SKM-1 (cell line): ENCODE results near the gene TMEM266.
A peak's percentile ranks its signal among the peaks of the same experiment; 100 is the strongest.

Experiments
- DNase-seq: peaks from one replicate; lab custom pipeline; 2025; ENCODE audit not compliant: unreplicated experiment; lab: John Stamatoyannopoulos, UW

Gene TMEM266

GRCh38 chr15:76123031-76123430 lies 63.2 kb downstream of the TMEM266 start:
- DNase-seq, result no peak

DNA sequence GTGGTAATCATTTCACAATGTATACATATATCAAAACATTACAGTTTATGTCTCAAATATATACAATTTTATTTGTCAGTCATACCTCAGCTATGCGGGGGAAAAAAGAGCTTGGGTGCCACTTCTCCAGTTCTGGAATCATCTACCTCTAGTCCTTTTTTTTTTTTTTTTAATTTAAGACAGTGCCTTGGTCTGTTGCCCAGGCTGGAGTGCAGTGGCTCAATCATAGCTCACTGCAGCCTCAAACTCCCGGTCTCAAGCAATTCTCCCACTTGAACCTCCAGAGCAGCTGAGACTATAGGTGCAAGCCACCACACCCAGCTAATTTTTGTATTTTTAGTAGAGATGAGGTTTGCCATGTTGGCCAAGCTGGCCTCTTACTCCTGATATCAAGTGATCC lies 67.4 kb downstream of the TMEM266 start:
- DNase-seq, result no peak

DNA sequence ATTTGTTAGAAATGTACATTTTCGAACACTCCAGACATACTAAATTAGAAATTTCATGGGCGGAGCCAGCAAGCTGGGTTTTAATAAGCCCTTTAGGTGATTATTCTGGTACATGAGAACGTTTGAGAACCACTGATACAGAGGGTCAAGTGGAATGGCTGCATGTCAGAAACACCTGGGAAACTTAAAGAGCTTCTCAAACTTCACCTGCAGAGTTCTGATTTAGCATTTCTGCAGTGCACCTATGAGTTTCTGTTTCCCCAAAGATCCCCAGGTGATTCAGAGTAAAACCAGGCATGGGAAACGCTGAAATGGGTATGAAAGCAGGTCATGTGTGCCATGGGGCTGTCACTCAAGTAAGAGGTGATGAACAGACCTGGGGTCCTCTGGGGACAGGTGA lies 68.1 kb downstream of the TMEM266 start:
- DNase-seq, result no peak

- no peak for DNase-seq
Measured at GRCh38 chr15:76134537-76134936, 74.8 kb downstream of the TMEM266 start.

- no peak for DNase-seq
Measured at GRCh38 chr15:76135516-76135915, 75.7 kb downstream of the TMEM266 start.

- no peak for DNase-seq
Measured at GRCh38 chr15:76138436-76138835, 78.7 kb downstream of the TMEM266 start.

DNA sequence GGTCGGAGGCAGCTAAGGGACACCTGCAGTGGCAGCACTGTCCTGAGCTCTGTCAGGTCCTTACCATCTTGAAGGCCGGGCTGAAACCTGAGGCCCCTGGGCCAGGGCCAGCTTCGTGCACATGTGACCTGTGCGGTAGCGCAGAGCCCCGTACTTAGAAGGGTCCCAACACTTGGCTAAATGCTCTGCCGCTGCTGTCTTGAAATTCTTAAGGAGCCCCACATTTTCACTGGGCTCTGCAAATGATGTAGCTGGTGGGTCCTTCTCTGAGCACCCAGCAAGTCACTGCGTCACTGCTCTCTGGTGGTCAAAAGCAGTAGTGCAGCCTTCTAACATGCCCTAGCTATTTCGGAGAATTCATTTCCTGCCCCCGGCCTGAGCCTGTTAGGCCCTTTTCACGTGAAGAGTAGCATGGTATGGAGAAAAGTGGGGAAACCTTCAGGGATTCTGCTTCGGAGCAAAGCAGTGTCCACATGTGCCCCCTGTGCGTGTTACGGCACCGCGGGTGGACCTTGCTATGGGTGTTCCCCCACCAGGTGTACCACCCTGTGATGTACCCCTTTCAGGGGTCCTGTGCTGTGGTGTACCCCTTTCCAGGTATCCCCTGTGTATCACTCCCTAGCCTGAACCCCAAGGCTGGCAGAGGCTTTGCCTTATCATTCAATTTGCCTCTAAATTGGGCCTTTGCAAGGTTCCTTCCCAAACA lies 79.7 kb downstream of the TMEM266 start:
- peak; percentile 51 for DNase-seq

- no peak for DNase-seq
Measured at GRCh38 chr15:76140074-76140464, 80.3 kb downstream of the TMEM266 start.

GRCh38 chr15:76146812-76147211 lies 87.0 kb downstream of the TMEM266 start:
- no peak for DNase-seq

GRCh38 chr15:76147906-76148570 lies 88.3 kb downstream of the TMEM266 start:
- DNase-seq, result no peak

GRCh38 chr15:76149291-76149915 lies 89.6 kb downstream of the TMEM266 start:
- no peak for DNase-seq

GRCh38 chr15:76150513-76150912 lies 90.7 kb downstream of the TMEM266 start:
- peak; percentile 67 for DNase-seq

DNA sequence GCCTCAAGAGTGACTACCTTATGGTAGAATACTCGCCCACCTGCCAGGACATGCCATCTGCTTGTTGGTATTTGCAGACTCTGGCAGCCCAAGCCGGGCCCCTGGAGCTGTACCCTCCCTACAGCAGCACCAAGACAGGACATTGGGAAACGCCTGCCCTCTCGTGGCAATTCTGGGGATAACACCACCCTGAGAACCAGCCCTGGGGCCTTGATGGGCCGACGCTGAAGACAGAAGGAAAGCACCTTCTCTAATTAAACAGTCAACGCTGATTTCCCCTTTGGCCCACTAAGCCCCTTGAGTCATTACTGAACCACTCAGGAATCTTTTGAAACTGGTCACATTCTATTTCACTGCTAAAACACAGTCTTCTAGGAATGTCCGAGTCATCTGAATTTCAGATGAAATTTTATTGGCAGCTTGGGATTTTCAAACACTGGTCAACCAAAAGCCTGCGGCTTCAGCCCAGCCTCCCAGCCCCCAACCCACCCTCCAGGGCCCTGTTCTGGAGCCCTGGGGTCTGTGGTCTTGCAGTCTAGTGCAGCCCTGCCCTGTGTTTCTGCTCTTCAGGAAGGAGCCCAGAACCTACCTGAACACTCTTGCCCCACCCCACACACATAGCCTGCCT lies 91.3 kb downstream of the TMEM266 start:
- DNase-seq, result peak; percentile 50

DNA sequence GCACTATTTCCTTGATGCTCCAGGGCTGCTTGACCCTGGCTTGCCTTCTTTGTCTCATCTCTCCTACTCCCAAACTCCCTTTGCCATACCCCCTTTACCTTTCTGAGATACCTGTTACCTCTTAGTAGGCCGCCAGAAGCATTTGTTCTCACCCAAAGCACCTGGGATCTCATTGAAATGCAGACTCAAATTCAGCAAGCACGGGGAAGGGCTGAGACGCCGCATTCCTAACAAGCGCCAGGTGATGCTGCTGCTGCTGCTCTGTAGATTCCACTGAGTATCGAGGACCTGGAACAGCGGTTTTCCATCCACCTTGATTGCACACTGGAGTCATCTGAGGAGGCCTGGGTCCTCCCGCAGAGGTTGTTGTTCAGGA lies 91.8 kb downstream of the TMEM266 start:
- DNase-seq, result no peak

DNA sequence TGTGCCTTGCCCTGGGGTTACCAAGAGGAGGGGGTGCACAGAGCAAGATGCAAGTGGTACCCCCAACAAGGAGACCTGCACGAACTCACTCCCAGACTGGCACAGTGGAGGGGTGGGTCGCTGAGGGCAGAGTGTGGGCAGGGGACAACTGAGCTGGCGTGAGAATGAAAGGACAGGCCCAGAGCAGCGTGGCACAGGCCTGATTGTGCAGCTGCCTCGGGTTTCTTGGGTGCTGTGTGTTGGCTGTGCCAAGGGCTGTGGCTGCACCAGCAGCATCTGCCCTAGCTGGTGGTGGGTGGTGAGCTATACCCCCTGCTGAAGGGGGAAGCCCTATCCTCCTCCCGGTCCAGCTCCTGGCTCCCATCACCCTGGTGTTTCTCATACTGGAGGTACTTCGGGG lies 92.4 kb downstream of the TMEM266 start:
- DNase-seq, result no peak

DNA sequence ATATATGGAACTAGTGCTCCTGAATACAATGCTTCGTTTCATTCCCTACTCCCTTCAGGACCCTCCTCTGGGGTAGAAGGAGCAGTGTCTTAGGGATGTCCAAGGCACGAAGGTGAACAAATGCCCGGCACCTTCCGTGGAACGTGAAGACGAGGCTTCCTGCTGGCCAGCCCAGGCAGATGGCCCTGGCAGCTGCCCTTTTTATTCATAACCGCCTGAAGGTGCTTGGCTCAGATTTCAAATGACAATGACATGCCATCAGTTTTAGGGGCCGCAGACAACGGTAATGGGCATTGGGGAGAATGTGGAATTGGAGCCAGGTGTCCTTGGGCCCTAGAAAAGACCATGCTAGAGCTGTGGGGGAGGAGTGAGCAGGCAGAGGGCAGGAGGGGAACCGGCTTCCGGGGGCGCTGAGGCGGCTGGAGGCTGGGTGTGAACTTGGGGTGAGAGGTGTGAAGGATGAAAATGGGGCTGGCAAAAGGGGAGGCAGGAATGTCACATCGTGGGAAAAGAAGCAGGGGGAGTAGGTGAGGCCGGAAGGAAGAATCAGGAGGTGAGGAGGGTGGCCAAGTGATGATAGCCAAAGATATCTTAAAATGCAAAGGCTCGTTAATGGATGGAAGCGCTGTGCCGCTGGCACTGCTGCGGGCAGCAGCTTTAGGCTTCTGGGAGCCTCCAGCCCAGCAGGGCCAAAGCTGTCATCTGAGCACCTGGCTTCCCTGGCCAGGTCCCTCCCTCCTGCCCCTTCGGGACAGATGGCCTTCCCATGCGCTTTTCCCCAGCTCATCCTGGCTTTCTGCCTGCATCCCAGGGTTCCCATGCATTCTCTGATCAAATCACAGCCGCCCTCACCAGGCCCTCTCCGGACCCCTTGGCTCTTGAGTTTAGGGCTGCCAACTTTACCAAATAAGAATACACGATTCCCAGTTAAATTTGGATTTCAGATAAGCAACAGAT lies 93.7 kb downstream of the TMEM266 start:
- no peak for DNase-seq

GRCh38 chr15:76155731-76156130 lies 95.9 kb downstream of the TMEM266 start:
- no peak for DNase-seq

DNA sequence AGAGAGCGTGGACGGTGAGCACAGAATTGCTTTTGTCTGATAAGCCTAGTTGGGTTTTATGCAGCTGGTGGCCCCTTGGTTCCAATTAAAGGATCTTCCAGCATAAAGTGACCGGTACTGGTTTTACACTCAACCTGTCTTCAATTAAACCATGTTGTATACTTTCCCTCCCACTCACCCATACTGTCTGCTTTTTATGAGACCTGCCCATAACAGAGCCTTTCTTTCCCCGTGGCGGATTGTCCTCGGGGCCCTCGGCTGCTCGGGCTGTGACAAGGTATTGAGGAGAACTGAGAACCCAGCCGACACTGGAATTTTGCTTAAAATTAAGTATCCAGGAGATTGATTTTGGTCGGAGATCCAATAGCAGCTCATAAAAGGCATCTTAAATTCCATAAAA lies 98.4 kb downstream of the TMEM266 start:
- DNase-seq, result no peak

DNA sequence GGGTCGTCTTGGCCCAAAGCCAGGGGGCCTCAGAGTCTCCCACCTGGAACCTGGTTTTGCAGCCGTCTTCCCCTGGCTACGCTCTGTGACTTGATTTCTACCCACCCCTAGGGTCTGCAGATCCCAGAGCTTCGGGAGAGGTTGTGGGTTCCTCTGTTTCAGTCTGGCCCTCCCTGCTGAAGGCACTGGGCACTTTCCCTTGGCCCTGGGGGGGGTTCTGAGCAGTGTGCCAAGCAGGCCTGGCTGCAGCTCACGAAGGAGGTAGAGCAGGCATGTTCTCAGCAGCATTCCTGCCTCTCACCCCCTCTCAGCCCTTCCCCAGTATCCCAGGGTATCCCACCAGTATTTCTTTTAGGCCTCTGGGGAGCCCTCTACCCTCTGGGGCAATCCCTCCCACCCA lies 99.0 kb downstream of the TMEM266 start:
- no peak for DNase-seq

DNA sequence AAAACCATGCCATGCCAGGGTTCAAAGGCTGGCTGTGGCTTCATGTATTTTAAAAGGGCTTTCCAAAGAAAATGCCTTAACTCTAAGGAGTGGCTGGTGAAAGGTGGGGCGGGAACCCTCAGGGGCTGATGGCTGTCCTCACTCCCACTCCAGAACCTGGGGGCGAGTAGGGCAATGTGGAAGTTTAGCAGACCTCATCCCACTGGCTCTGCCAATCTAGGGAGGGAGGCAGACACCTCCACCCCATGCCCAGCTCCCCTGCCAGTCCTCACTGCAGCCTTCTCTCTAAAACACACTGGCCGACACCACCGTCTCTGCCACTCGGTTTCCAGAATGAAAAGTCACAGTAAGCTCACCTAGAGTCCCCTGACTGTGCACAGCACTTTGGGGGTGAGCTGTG lies 99.5 kb downstream of the TMEM266 start:
- DNase-seq, result no peak
